Lower leg skin (tissue), 4 donors: Measurements from ENCODE around the gene VSIG1. TPM values are rescaled to one million over a fixed set of nuclear protein-coding genes. Genes with fewer than 3 reads are reported as not detected.

Experiments used
- DNase-seq, 2 donors: peaks; one replicate each; pipeline ENCODE4 v3.0.0-alpha.2; 2019; ENCODE audit warnings: low spot score in 2 of 2
- H3K4me3 ChIP-seq: fragments of 200-600 bp; sonication (generic); 2 replicates; pipeline ENCODE4 v1.5.1; 2017; ENCODE audit warnings: mild to moderate bottlenecking, low read depth; ENCODE audit not compliant: poor library complexity, severe bottlenecking
- POLR2A ChIP-seq, 2 donors: fragments of 450-650 bp; IDR thresholded peaks; one replicate each; pipeline ENCODE4 v1.6.1; 2016 to 2017; ENCODE audit warnings: antibody characterized with exemption in 2 of 2, mild to moderate bottlenecking in 1 of 2, moderate library complexity in 1 of 2
- WGBS, 2 donors: methylation state at CpG; one replicate each; pipeline ENCODE4 v1.1.5; 2018; 5-methylcytosine and 5-hydroxymethylcytosine counted together
- intact Hi-C: fragments of 100-400 bp; cut with DNase I; formaldehyde crosslinking; loops from one replicate; pipeline ENCODE4 v1.15.0; 2023; ENCODE audit warnings: low total_unique reads
- total RNA-seq, 4 donors: library from RNA; depleted of rRNA; stranded (reverse); fragments of >200 nt; gene quantifications; one replicate each; pipeline ENCODE4 v1.1.0, GENCODE V29; 2016
- TF ChIP-seq, protein P1 (sequence below), 3 donors: fragments of 450-650 bp; IDR thresholded peaks; one replicate each; pipeline ENCODE4 v1.5.1; 2016; ENCODE audit warnings: antibody characterized with exemption in 3 of 3, mild to moderate bottlenecking in 3 of 3, moderate library complexity in 2 of 3

VSIG1 gene
- total RNA-seq, 4 donors from 2014 or later, result 1.2 to 1.6 TPM; not detected in 2

DNA sequence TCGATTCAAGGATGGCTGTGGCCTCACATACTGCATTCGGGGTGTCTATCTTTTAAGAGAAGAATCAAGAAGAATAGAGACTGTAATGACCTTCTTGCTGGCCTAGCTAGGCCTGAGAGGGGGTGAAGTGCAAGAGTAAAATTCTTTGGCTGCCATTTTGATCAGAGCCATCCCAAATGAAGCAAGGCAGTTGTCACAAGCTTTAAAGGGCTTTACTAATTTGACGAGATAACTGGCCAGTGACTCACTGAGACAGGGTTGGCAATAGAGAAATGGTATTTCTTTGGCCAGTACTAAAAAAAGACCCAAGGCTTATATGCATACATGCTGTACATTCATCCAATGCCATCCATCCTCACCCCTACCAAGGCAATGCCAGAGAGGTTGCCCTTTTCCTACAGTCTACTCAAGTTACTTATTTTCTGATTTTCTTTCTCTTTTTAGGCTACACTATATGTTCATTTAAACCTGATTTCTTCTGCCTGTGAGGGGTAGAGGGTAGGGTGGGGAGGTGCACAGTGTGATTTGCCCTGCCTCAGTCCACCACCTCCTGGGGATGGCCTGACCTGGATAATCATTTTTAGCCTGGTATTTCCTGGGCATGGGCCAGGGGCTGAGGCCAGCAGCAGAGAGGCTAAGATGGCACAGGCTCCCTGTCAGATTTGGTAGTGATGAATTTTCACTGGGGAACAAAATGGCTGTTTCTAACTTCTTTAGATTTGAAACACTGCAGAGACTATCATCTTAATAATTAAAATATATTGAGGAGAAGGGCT, 78.9 kb downstream of the VSIG1 start:
- intact Hi-C loops, result no loop called here
- WGBS, 2 donors, result 76 to 96% methylated on average over 3 of the region's 3 CpGs
- H3K4me3 ChIP-seq, result no peak overlapping the region
- no peak for DNase-seq
- TF ChIP-seq, protein P1, sequence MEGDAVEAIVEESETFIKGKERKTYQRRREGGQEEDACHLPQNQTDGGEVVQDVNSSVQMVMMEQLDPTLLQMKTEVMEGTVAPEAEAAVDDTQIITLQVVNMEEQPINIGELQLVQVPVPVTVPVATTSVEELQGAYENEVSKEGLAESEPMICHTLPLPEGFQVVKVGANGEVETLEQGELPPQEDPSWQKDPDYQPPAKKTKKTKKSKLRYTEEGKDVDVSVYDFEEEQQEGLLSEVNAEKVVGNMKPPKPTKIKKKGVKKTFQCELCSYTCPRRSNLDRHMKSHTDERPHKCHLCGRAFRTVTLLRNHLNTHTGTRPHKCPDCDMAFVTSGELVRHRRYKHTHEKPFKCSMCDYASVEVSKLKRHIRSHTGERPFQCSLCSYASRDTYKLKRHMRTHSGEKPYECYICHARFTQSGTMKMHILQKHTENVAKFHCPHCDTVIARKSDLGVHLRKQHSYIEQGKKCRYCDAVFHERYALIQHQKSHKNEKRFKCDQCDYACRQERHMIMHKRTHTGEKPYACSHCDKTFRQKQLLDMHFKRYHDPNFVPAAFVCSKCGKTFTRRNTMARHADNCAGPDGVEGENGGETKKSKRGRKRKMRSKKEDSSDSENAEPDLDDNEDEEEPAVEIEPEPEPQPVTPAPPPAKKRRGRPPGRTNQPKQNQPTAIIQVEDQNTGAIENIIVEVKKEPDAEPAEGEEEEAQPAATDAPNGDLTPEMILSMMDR (IDR thresholded peaks at IDR 0.05), result no peak
- no peak for TF ChIP-seq POLR2A (IDR thresholded peaks at IDR 0.05)

DNA sequence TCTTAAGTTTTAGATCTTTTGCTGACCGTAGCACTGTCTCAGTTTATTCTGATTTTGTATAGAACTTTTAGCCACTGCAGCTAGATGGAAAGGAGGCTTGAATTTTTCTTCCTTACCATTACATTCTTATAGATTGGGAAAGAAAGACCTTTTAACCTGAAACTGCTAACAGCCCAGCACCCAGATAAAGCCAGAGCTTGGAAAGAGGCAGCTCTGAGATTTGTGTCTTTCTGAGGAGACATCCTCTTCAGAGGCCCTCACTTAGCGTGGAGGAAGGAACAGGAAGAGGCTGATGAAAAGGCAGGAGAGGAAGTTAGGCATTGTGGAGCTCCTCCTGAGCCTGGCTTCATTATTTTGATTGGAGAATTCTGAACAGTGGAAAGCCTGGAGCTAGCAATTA, 81.8 kb downstream of the VSIG1 start:
- DNase-seq, result no peak
- no peak overlapping the region for H3K4me3 ChIP-seq
- 70 to 79% methylated on average over 2 of the region's 2 CpGs for WGBS, 2 donors
- no peak for TF ChIP-seq POLR2A (IDR thresholded peaks at IDR 0.05)
- TF ChIP-seq, protein P1 (IDR thresholded peaks at IDR 0.05), result no peak
- intact Hi-C loops, result no loop called here

DNA sequence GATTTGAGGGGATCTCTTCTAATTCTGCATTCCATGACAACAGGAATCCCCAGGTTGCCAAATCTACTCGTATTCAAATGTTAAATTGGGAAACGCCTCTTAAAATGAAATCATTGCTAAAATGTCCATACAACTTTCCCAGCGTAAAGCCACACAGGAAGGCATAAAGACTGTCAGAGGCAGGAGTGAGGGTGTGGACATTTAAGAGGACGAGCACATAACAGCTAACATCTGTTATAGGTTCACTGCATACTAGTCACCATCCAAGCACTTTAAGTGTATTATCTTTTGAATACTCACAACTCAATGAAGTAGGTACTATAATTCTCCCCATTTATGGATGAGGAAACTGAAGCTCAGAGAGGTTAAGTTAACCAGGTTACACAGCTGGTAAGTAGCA, 82.3 kb downstream of the VSIG1 start:
- whole genome bisulfite sequencing, 2 donors, result 69 to 90% methylated on average over 4 of the region's 4 CpGs
- intact Hi-C loops, result no loop called here
- DNase-seq, result no peak
- H3K4me3 ChIP-seq, result no peak overlapping the region
- TF ChIP-seq POLR2A (IDR thresholded peaks at IDR 0.05), result no peak
- TF ChIP-seq, protein P1 (IDR thresholded peaks at IDR 0.05), result no peak

Other genes with a start within 250 kb of the VSIG1 start
- gene MID2, start 219.2 kb upstream of the VSIG1 start, total RNA-seq, result 10 to 100 TPM; 50.7 to 61.3 (median 55.6) TPM
- not detected for gene TEX13B, start 62.7 kb upstream of the VSIG1 start, total RNA-seq
- 10 to 100 TPM; 23.4 to 42.5 (median 36.0) TPM for gene PSMD10, start 46.5 kb downstream of the VSIG1 start, total RNA-seq
- gene ATG4A, start 46.7 kb downstream of the VSIG1 start, total RNA-seq, result 1 to 10 TPM; 3.8 to 9.1 (median 6.5) TPM